ENCODE measurements around the gene CEACAM21. TPM values are rescaled to one million over a fixed set of nuclear protein-coding genes. Genes with fewer than 3 reads are reported as not detected.

Gene CEACAM21
- total RNA-seq, 2 experiments from 2014 or later = 41.8 to 49.4 TPM

DNA sequence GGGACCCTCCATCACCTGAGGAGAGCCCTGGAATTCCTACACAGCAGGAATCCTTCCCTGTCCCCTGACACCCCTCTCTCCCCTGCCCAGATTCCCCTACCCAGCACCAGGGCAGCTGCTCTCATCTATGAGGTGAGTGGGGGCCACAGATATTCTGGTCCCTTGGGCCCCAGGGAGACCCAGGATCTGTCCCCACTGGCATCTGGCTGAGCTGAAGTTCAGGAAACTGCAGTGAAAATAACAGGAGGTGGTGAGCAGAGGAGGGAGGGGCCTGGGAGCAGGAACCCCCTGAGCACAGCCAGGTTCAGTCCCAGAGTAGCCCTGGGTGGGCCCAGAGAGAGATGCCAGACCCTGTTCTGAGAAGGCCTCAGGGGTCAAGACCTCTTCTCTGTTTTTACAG is 10.1 kb downstream of the CEACAM21 start:
- Mint-ChIP-seq H3K9me3 (ENCODE audit: insufficient read depth) (peaks cover 21% of the 10 kb centered on the region), H3K36me3 (ENCODE audit: low read depth) (peaks cover 28% of the 10 kb centered on the region), H3K4me1 (ENCODE audit: low read depth) (no peaks in the 10 kb centered on the region), H3K4me3 (no peak overlapping the region), H3K27me3 (ENCODE audit: low read depth) (peaks cover 2% of the 10 kb centered on the region), H3K27ac (no peak overlapping the region)
- POLR2A ChIA-PET = no interaction called here
- CTCF ChIA-PET = interaction anchor here (0.9 to 1.4 kb wide), 2 partner anchors 11 to 22 kb away, joined by 3 read pairs; no protein-coding TSS in a partner anchor
- DNase-seq (no peak), ATAC-seq (no peak)

DNA sequence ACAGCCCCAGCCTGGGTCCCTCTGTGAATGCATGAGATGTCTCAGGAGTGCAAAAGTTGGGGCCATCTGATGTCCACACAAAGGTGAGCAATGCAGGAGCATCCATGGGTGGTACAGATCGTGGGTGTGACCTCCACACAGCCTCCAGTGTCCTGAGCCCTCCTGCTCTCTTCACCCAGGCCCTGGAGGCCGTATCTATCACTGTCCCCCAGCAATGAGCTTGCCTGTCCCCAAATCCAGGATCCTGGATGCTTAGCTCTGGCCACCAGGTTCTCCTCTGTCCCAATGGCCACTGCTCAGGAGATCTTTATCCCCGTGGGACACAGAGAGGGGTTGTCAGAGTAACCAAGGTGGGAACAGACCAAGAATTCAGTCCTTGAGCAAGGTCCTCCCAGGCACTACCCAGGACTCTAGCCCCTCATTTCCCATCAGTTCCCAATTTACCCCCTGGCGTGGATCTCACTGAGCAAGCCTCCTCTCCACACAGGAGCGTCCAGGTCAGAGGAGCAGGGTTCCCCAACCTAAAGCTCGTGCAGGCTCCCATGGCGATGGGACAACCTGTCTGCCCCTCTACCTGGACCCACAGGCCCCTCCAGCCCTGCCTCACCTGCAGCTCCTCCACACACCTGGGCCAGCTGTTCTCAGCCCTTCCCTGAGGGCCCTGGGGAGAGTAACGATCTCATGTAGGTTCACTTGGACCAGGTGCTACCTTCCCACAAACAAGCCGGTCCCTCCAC is 11.3 kb downstream of the CEACAM21 start:
- ChIA-PET CTCF (interaction anchor here (1.4 to 1.9 kb wide), 3 partner anchors 10 to 138 kb away, joined by 3 to 8 read pairs (median 5); no protein-coding TSS in a partner anchor), POLR2A (no interaction called here)
- H3K9me3 Mint-ChIP-seq (ENCODE audit: insufficient read depth) = peaks cover 9% of the 10 kb centered on the region
- peaks cover 4% of the 10 kb centered on the region for H3K27me3 Mint-ChIP-seq (ENCODE audit: low read depth)
- DNase-seq (no peak), ATAC-seq (no peak)
- no peak overlapping the region for H3K27ac Mint-ChIP-seq
- no peak overlapping the region for H3K4me3 Mint-ChIP-seq
- no peaks in the 10 kb centered on the region for H3K4me1 Mint-ChIP-seq (ENCODE audit: low read depth)
- peaks cover 17% of the 10 kb centered on the region for H3K36me3 Mint-ChIP-seq (ENCODE audit: low read depth)

DNA sequence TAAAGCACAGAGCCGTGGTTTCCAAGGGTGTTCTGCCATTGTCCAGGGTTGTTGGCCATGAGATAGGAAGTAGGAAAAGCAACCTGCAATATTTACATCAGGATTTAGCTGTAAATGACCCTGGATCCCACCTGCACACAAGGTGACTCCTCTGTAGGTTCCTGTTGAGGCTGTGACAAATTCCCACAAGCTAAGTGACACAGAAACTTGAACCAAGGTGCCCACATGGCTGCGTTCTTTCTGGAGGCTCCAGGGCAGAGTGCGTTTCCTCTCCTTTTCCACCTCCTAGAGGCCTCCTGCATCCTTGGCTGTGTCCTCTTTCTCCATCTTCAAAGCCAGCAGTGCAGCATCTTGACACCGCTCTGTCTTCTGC is 11.9 kb downstream of the CEACAM21 start:
- DNase-seq = no peak
- peaks cover 4% of the 10 kb centered on the region for H3K9me3 Mint-ChIP-seq (ENCODE audit: insufficient read depth)
- CTCF ChIA-PET = interaction anchor here (1.0 to 1.9 kb wide), 3 partner anchors 9 to 138 kb away, joined by 5 to 8 read pairs (median 5); no protein-coding TSS in a partner anchor
- peaks cover 11% of the 10 kb centered on the region for H3K36me3 Mint-ChIP-seq (ENCODE audit: low read depth)
- no peak for ATAC-seq
- no peaks in the 10 kb centered on the region for H3K4me1 Mint-ChIP-seq (ENCODE audit: low read depth)
- H3K4me3 Mint-ChIP-seq = no peak overlapping the region
- peaks cover 6% of the 10 kb centered on the region for H3K27me3 Mint-ChIP-seq (ENCODE audit: low read depth)
- POLR2A ChIA-PET = no interaction called here
- H3K27ac Mint-ChIP-seq = no peak overlapping the region

DNA sequence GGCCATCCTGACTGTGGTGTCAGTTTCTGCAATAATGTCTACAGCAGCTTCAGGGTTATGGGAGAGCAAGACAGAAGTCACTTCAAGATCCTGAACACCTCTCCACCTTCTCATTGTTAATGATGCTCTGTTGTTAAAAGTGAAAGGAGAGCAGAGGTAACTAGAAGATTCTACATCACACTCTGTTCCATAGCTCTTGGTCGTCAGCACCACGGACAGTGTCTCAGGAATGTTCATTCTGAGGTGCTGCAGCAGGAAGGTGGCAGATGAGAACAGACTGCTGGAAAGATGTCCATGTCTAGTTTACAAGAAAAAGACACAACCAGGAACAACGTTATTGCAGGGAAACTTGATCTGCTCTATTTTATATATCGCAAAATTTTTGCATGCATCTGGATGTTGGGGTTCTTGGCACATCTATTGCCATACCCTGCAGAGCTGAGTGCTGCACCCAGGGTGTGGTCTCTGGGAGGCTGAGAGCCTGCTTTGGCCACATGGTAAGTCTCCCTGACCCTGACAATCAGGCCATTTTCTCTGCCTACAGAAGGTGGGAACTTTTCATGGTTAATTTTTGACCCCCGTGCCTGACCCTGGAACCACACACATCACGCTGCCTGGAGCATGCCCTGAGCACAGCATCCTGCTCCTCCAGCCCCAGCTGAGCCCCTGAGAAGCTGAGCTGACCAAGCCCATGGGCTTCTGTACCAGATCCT is 12.7 kb downstream of the CEACAM21 start:
- Mint-ChIP-seq H3K27ac (no peak overlapping the region), H3K9me3 (ENCODE audit: insufficient read depth) (no peaks in the 10 kb centered on the region), H3K27me3 (ENCODE audit: low read depth) (peaks cover 11% of the 10 kb centered on the region), H3K4me3 (no peak overlapping the region), H3K36me3 (ENCODE audit: low read depth) (peaks cover 3% of the 10 kb centered on the region), H3K4me1 (ENCODE audit: low read depth) (no peaks in the 10 kb centered on the region)
- ATAC-seq = peak; percentile 47
- POLR2A ChIA-PET = no interaction called here
- CTCF ChIA-PET = interaction anchor here (1.0 to 1.9 kb wide), 3 partner anchors 9 to 139 kb away, joined by 5 to 8 read pairs (median 5); no protein-coding TSS in a partner anchor
- peak; percentile 50 for DNase-seq

DNA sequence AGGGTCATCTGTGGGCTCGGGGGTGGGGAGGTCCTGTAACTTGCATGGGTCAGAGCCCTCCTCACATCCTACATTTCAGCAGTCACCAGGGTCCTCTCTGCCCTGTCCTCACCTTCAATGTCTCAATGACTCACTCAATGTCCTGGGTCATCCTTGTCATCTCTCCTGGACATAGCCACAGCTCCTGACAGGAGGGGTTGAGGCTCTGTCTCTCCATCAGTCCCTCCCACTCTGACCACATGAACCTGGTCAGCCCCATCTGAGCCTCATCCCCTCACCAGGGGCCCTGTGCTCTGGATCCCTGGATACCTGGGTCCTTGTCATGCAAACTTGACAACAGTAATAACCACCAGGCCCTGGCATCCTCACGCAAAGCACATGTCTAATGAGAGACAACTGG is 13.4 kb downstream of the CEACAM21 start:
- Mint-ChIP-seq H3K9me3 (ENCODE audit: insufficient read depth) (no peaks in the 10 kb centered on the region), H3K36me3 (ENCODE audit: low read depth) (no peaks in the 10 kb centered on the region), H3K4me3 (no peak overlapping the region), H3K27me3 (ENCODE audit: low read depth) (peaks cover 11% of the 10 kb centered on the region), H3K4me1 (ENCODE audit: low read depth) (no peaks in the 10 kb centered on the region), H3K27ac (no peak overlapping the region)
- POLR2A ChIA-PET = no interaction called here
- CTCF ChIA-PET = no interaction called here
- ATAC-seq = no peak
- no peak for DNase-seq

DNA sequence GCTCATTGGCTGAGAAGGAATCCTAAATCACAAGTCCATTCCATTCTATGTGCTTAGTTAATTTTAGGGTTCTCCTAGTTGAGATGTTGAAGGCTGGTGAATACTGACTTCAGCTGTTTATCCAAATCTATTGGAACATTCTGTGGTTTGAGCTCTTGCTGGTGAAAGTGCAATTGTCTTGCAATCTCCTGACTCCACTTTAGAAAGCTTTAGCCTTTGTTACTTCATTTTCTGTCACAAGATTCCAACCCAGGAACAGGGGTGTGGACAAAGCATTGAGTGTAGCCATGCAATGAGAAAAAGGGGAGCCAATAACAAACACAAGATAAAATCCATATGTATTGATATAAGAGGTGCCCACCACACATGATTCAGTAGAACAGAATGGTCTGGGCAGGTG is 15.0 kb downstream of the CEACAM21 start:
- ChIA-PET POLR2A (no interaction called here), CTCF (no interaction called here)
- ATAC-seq = no peak
- no peak overlapping the region for H3K4me3 Mint-ChIP-seq
- peaks cover 6% of the 10 kb centered on the region for H3K4me1 Mint-ChIP-seq (ENCODE audit: low read depth)
- H3K27ac Mint-ChIP-seq = no peak overlapping the region
- H3K27me3 Mint-ChIP-seq (ENCODE audit: low read depth) = peaks cover 17% of the 10 kb centered on the region
- H3K36me3 Mint-ChIP-seq (ENCODE audit: low read depth) = no peaks in the 10 kb centered on the region
- H3K9me3 Mint-ChIP-seq (ENCODE audit: insufficient read depth) = no peaks in the 10 kb centered on the region
- DNase-seq = no peak

DNA sequence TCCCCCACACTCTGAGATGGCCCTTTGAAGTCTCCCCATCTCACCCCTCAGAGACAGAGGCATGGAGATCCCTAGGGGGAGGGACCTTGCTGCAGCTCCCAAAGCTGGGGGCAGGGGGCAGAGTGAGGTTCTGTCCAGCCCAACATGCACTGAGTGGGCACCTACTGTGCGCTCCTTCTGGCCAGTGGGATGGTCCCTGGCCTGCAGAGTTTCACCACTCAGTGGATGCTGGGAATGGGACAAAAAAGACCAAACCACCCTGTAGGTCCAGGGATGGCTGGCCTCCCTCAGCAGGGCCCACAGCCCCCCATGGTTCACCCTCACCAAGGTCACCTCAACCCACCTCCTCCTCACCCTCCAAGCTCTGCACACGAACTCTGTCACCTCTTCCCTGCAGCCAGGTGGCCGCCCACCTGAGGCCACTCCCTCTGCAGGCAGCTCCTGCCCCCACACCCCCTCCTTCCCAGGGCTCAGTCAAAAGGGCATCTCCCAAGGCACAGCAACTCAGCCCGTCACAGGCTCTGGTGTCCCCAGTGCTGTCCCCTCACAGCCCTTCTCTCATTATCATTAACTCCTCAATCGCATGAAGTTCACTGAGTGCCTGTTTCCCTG is 16.1 kb downstream of the CEACAM21 start:
- Mint-ChIP-seq H3K36me3 (ENCODE audit: low read depth) (no peaks in the 10 kb centered on the region), H3K9me3 (ENCODE audit: insufficient read depth) (no peaks in the 10 kb centered on the region), H3K4me1 (ENCODE audit: low read depth) (peaks cover 6% of the 10 kb centered on the region), H3K27me3 (ENCODE audit: low read depth) (peaks cover 26% of the 10 kb centered on the region), H3K27ac (no peak overlapping the region), H3K4me3 (no peak overlapping the region)
- DNase-seq = no peak
- ChIA-PET CTCF (interaction anchor here (5.8 kb wide), 1 partner anchor 142 kb away, joined by 61 read pairs; no protein-coding TSS in a partner anchor), POLR2A (interaction anchor here (0.6 kb wide), 1 partner anchor 461 kb away, joined by 3 read pairs; no protein-coding TSS in a partner anchor)
- ATAC-seq = no peak

DNA sequence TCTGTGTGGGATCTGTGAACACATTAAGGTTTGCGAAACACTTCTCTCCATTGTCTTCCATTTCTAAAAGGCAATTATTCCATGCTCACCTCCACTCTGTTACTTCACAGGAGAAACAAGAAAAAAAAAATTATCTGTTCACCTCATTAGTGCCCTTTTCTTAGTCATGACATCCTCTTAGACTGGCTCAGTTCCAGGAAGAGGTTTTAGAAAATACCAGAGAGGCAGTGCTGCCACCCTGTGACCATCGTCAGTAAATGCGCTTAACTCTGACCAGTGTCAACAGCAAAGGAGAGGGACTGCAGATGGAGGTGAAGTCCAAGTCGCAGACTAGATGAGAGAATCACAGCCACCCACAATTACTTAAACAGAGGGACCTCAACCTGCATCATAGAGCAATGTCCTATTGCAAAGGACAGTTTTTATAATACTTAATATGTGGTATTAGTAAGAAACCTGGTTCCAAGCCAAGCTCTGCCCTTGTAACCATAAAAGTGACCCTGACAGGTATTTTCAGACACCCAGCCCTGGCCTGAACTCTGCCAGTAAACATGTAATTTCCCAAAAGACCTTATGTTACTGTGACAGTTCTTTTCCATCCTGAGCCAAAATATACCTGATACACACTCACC is 19.4 kb downstream of the CEACAM21 start:
- Mint-ChIP-seq H3K9me3 (ENCODE audit: insufficient read depth) (no peaks in the 10 kb centered on the region), H3K4me3 (no peak overlapping the region), H3K4me1 (ENCODE audit: low read depth) (peaks cover 7% of the 10 kb centered on the region), H3K27ac (no peak overlapping the region), H3K36me3 (ENCODE audit: low read depth) (no peaks in the 10 kb centered on the region), H3K27me3 (ENCODE audit: low read depth) (peaks cover 33% of the 10 kb centered on the region)
- POLR2A ChIA-PET = no interaction called here
- DNase-seq (peak; percentile 82), ATAC-seq (peak; percentile 90)
- CTCF ChIA-PET = interaction anchor here (0.8 to 5.8 kb wide), 11 partner anchors 10 to 391 kb away, joined by 3 to 61 read pairs (median 4); partner anchors contain the start of gene DMAC2

DNA sequence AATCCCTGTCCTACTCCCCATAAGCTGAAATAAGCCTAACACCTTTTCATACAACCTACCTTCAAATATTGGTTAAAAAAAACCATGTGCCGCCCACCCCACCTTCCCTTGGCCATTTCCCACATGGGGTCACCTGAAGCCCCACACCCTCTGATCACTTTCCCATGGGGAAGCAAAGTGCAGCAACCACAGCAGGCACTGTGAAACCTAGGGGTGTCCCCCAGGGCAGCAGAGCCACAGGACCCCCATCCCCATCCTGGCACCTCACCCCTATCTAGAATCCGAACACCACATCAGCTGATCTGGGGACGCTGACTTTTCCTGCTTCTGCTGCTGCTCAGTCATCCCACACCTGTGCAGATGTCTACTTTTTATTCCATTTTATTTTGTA is 19.9 kb downstream of the CEACAM21 start:
- H3K36me3 Mint-ChIP-seq (ENCODE audit: low read depth) = no peaks in the 10 kb centered on the region
- CTCF ChIA-PET = interaction anchor here (0.8 to 5.8 kb wide), 11 partner anchors 10 to 391 kb away, joined by 3 to 61 read pairs (median 4); partner anchors contain the start of gene DMAC2
- no peak overlapping the region for H3K27ac Mint-ChIP-seq
- no peak for DNase-seq
- POLR2A ChIA-PET = no interaction called here
- peaks cover 7% of the 10 kb centered on the region for H3K4me1 Mint-ChIP-seq (ENCODE audit: low read depth)
- no peak overlapping the region for H3K4me3 Mint-ChIP-seq
- H3K27me3 Mint-ChIP-seq (ENCODE audit: low read depth) = peaks cover 33% of the 10 kb centered on the region
- no peaks in the 10 kb centered on the region for H3K9me3 Mint-ChIP-seq (ENCODE audit: insufficient read depth)
- no peak for ATAC-seq

DNA sequence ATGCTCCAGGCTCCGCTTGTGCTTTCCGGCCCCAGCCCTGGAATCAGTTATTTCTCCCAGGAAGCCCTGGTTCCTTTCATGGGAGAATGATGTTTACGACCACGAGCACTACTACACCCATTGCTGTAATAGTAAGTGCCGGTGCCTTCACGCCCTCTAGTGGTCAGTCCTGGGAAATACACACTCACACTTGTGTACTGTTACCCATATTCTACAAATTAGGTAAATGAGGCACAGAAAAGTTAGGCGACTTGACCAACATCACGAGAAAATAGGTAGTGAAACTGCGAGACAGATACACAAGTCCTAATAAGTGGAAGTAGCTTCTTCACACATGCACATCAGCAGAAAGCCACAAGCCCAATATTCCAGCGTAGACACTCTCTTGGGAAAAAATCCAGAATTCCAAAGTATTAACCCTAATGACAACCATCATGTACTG is 21.7 kb downstream of the CEACAM21 start:
- POLR2A ChIA-PET = no interaction called here
- Mint-ChIP-seq H3K4me3 (no peak overlapping the region), H3K9me3 (ENCODE audit: insufficient read depth) (no peaks in the 10 kb centered on the region), H3K27ac (no peak overlapping the region), H3K4me1 (ENCODE audit: low read depth) (peaks cover 7% of the 10 kb centered on the region), H3K36me3 (ENCODE audit: low read depth) (no peaks in the 10 kb centered on the region), H3K27me3 (ENCODE audit: low read depth) (peaks cover 27% of the 10 kb centered on the region)
- ATAC-seq = peak; percentile 84
- CTCF ChIA-PET = interaction anchor here (0.6 to 5.8 kb wide), 21 partner anchors 9 to 627 kb away, joined by 3 to 61 read pairs (median 4); partner anchors contain the start of genes CEACAM21 and DMAC2
- peak; percentile 84 for DNase-seq

DNA sequence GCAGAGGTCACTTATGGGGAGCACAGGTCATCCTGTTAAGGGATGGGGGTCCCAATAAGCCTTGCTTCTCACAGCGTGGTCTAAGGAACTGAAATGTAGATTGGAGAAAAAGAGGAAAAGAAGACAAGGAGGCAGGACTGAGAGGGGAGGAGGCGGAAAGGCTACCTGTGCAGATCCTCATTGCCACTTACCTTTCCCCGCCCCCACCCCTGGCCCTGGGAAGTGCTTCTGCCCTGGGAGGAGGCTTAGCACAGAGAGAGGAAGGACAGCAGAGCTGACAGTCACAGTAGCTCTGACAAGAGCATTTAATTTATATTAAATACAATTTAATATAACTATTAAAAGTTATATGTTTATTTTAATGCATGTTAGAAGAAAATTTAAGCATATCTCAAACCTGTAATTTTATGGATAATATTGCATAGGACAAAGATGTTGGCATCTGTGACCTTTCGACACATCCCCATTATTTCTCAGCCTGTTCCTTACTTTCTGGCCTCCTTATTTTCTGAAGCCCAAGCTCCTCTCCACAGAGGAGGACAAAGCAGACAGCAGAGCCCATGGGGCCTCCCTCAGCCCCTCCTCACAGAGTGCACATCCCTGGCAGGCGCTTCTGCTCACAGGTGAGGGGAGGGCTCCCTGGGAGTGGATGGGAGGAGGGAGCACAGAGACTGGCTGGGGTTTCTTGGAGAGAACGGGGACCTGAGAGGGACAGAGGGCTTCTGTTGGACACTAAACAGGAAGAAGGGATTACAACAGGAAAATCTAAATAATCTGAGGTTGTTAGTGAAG is 23.4 kb downstream of the CEACAM21 start:
- Mint-ChIP-seq H3K36me3 (ENCODE audit: low read depth) (no peaks in the 10 kb centered on the region), H3K4me1 (ENCODE audit: low read depth) (peaks cover 7% of the 10 kb centered on the region), H3K27ac (no peak overlapping the region), H3K9me3 (ENCODE audit: insufficient read depth) (no peaks in the 10 kb centered on the region), H3K4me3 (no peak overlapping the region), H3K27me3 (ENCODE audit: low read depth) (peaks cover 22% of the 10 kb centered on the region)
- ChIA-PET POLR2A (no interaction called here), CTCF (interaction anchor here (1.1 to 2.9 kb wide), 4 partner anchors 29 to 150 kb away, joined by 3 to 17 read pairs (median 4); no protein-coding TSS in a partner anchor)
- no peak for DNase-seq
- ATAC-seq = no peak
